Esophagus squamous epithelium (tissue), 4 donors: ENCODE measurements around the gene PUS10.
A peak's percentile ranks its signal among the peaks of the same experiment; 100 is the strongest.

Experiments used
- CTCF ChIP-seq, 6 experiments: fragments of 450-650 bp in 4 of 6; fragments of 200-600 bp in 2 of 6; sonication (generic) in 2 of 6; IDR thresholded peaks; one replicate each; pipeline ENCODE4 v1.5.1; 2016 to 2019; ENCODE audit warnings: antibody characterized with exemption in 6 of 6, mild to moderate bottlenecking in 4 of 6, moderate library complexity in 4 of 6
- POLR2A ChIP-seq, 4 donors: fragments of 450-650 bp; IDR thresholded peaks; one replicate each; pipeline ENCODE4 v1.6.1; 2017; ENCODE audit warnings: antibody characterized with exemption in 4 of 4, mild to moderate bottlenecking in 4 of 4, moderate library complexity in 3 of 4

GRCh38 chr2:61017003-61017555, 976 bp downstream of the PUS10 start:
- TF ChIP-seq CTCF (IDR thresholded peaks at IDR 0.05): peak in 1 of 6 experiments; percentile 6
- TF ChIP-seq POLR2A (IDR thresholded peaks at IDR 0.05): no peak
